ENCODE results near the gene TSSK2.
A peak's percentile ranks its signal among the peaks of the same experiment; 100 is the strongest.
"Not testable (repeated sequence)": the region's sequence is repeated elsewhere in the genome, so short reads cannot be mapped to it uniquely, and the experiment has no call there.

Gene TSSK2

GRCh38 chr22:19130959-19131684 lies at the start of gene TSSK2:
Gene TSSK2 (plus strand): TSS chr22:19131308. CDS start chr22:19131400, 92 bp downstream.
- no peak for DNase-seq (ENCODE audit: low read depth)

DNA sequence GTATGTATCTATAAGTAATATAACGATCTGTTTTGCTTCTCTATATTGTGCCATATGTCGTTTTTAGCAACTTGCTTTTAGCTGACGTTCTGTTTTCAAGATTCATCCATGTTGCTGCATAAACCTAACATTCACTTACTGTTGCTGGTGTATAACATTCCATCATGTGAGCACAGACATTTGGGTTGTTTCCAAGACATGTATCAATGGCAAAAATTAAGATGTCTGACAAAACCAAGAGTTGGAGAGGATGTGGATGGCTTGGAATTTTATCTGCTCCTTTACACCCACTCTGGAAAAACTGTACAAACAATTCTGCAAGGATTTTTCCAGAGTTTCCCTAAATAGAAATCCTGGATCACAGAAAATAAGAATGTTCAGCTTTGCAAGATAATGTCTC lies 49.8 kb upstream of the TSSK2 start:
- no peak for DNase-seq (ENCODE audit: low read depth)

GRCh38 chr22:19082101-19082500 lies 49.0 kb upstream of the TSSK2 start:
- no peak for DNase-seq (ENCODE audit: low read depth)

GRCh38 chr22:19082793-19083192 lies 48.3 kb upstream of the TSSK2 start:
- DNase-seq (ENCODE audit: low read depth): no peak

DNA sequence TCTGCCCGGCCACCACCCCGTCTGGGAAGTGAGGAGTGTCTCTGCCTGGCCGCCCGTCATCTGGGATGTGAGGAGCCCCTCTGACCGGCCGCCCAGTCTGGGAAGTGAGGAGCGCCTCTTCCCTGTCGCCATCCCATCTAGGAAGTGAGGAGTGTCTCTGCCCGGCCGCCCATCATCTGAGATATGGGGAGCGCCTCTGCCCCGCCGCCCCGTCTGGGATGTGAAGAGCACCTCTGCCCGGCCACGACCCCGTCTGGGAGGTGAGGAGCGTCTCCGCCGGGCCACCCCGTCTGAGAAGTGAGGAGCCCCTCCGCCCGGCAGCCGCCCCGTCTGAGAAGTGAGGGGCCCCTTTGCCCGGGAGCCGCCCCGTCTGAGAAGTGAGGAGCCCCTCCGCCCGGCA lies 47.0 kb upstream of the TSSK2 start:
- not testable (repeated sequence) for DNase-seq (ENCODE audit: low read depth)

- not testable (repeated sequence) for DNase-seq (ENCODE audit: low read depth)
Observed at GRCh38 chr22:19084586-19084985, 46.5 kb upstream of the TSSK2 start.

GRCh38 chr22:19085233-19085718 lies 45.8 kb upstream of the TSSK2 start:
- DNase-seq (ENCODE audit: low read depth): peak; percentile 43

DNA sequence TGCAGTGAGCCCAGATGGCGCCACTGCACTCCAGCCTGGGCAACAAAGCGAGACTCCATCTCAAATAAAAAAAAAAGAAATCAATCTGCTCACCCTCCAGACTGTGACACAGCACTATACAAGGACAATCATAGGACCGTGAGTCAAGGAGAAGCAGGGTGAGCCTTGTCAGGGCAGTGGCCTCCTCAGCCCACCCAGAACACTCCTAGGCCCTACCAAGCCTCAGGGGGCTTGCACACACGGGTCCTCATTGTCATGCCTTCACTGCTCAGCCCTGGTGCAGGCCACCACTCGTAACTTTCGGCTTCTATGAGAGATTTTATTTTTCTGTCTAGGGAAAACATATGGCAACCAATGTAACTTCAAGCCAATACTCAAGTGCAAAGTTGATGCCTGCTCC lies 44.7 kb upstream of the TSSK2 start:
- no peak for DNase-seq (ENCODE audit: low read depth)

DNA sequence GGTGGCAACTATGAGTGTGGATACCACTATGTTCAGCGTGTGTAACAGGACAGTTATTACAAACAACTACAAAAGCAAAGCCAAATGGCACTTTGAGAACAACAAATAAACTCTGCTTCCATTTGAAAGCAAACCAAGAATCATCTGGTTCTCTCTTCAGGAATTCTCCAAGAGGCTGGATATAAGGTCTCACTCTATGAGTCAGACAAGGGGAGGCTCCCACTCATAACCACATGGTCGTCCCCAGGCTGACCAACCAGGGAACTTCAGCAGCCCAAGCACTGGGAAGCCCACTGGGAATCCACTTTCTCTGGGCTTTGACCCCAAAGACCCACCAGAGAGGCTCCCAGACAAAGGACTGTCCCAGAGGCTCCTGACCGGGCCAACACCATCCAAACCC lies 44.2 kb upstream of the TSSK2 start:
- DNase-seq (ENCODE audit: low read depth): peak; percentile 61

DNA sequence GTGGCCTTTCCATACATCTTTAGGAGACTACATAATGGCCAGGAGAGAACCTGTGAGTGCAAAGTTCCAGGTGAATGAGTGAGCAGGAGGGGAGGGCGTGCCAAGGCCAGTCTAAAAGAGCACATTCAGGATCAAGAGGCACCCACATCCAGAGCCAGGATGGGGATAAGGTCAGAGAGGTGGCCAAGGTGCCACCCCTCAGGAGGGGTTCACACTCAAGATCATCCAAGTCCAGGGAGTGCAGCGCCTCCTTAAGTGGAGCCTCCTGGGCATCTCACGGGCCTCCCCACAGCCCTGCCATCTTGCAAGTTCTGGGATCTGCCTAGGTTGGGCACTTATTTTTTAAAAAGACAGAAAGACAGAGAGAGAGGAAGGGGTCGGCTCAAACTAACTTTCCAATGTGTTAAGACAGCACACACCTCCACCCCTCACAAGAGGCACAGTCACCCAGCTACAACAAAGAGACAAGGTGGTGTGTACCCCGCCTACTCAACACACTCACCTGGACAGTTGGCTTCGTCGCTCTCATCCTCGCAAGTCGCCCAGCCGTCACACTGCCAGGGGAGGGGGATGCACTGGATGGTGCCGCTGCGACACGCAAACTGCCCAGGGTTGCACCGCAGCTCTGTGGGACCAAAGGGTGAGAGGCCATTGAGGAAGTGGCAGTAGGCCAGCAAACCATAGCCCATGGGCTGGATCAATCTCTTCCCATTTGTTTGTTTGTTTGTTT lies 42.1 kb upstream of the TSSK2 start:
- no peak for DNase-seq (ENCODE audit: low read depth)

DNA sequence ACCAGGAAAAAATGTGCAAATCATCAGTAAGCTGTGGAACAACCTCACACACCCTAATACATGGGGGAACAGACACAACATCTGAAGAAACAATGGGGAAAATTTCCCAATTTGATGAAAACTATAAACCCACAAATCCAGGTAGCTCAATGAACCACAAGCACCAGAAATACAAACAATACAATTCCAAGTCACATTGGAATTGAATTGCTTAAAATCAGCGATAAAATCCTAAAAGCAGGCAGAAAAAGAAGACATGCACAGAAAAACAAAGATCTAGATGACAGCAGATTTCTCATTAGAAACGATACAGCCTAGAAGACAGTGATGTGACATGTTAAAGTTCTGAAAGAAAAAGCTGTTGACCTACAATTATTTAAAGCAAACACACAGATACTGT lies 40.9 kb upstream of the TSSK2 start:
- no peak for DNase-seq (ENCODE audit: low read depth)

DNA sequence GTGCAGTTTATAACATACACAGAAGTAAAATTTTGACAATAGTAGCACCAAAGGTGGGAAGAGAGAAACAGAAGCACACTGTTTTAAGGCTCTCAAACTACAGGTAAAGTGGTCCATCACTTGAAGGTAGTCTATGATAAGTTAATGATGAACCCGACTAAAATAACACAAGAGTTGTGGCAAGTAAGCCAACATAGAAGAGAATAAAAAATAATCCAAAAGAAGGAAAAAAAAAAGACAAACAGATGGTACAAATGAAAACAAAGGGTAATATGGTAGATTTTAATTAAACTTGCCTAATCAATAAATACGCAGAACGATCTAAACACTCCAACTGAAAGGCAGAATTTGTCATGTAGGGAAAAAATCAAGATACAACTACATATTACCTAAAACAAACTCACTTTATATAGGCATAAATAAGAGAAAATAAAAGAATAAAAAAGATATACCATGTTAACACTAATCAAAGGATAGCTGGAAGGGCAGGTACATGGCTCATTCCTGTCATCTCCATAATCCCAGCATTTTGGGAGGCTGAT lies 40.5 kb upstream of the TSSK2 start:
- DNase-seq (ENCODE audit: low read depth): no peak

DNA sequence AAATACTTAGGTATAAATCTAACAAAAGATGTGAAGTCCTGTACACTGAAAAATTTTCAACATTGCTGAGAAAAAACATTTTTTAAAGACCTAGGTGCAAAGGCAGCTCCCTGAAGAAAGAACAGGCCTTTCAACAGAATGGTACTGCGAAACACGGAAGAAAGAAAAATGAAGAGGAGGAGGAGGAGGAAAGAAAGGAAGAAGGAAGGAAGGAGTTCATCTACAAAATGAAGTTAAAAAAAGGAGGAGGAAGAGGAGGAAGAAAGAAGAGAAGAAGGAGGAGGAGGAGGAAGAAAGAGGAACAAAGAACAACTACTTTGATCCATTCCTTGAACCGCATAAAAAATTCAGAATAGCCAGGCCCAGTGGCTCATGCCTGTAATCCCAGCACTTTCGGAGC lies 38.4 kb upstream of the TSSK2 start:
- no peak for DNase-seq (ENCODE audit: low read depth)

DNA sequence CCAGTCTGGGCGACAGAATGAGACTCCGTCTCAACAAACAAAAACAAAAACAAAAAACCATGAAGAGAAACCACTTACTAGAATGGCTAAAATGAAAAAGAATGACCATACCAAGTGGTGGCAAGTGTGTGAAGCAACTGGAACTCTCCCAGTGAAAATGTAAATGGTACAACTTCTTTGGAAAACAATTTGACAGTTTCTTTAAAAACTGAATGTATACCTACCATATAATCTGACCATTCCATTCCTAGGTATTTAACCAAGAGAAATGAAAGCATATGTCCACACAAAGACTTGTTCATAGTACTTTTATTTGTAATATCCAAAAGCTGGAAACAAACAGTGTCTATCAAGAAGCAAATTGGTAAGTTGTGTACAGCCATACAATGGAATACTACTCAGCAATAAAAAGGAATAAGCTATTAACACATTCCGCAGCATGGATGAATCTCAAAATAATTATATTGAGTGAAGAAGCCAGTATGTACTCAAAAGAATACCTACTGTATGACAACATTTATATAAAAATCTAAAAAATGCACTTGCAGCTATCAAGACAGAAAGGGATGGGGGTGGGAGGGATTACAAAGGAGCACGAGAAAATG lies 36.6 kb upstream of the TSSK2 start:
- no peak for DNase-seq (ENCODE audit: low read depth)

DNA sequence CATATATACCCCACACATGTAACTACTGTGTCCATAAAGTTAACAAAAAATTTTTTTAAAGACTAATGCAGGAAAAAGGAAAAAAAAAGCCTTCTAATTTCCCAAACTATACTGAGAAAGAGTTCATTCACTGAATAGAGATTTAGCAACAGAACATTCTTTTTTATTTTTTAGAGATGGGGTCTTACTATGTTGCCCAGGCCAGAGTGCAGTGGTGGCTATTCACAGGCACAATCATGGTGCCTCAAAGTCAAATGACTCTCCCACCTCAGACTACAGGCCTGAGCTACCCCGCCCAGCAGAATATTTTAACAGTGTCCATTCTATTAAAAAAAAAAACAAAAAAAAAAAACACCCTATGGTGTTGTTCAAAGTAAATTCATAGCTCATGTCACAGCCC lies 34.6 kb upstream of the TSSK2 start:
- DNase-seq (ENCODE audit: low read depth): no peak

DNA sequence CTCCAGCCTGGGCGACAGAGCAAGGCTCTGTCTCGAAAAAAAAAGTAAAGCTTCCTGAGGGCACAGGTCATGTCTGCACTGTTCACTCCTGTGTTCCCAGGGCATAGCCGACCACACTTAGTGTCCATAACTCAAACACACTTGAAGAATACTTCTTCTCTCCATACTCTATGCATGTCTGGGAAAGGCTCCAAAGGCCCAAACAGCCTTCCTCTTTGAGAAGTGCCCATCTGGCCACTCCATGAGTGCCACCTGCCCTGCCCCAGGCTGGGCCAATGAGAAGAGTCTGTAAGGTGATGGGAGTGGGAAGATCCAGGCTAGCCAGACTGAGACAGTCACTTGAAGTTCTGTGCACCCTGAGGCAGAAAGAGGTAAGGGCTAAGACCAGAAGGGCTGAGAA lies 33.6 kb upstream of the TSSK2 start:
- DNase-seq (ENCODE audit: low read depth): no peak

GRCh38 chr22:19098157-19098556 lies 33.0 kb upstream of the TSSK2 start:
- DNase-seq (ENCODE audit: low read depth): no peak

- DNase-seq (ENCODE audit: low read depth): peak; percentile 12
Observed at GRCh38 chr22:19103880-19104821, 27.0 kb upstream of the TSSK2 start.

DNA sequence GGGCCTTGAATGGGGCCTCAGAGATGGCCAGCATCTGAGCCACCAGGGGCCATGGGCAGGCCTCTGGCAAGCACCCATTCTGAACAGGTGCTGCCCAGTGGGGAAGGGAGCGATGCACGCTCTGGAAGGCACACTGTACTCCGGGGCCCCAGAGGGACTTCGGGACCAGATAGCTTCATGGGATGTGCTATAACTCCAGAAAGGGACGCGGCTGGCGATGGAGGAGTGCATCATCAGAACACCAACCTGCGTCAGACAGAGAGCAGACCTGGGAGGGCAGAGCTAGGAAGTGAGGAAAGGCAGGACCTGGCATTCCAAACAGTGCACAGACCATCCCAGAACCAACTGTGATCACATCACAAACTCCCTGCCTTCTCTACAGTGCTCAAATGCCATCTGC lies 25.7 kb upstream of the TSSK2 start:
- DNase-seq (ENCODE audit: low read depth): no peak

DNA sequence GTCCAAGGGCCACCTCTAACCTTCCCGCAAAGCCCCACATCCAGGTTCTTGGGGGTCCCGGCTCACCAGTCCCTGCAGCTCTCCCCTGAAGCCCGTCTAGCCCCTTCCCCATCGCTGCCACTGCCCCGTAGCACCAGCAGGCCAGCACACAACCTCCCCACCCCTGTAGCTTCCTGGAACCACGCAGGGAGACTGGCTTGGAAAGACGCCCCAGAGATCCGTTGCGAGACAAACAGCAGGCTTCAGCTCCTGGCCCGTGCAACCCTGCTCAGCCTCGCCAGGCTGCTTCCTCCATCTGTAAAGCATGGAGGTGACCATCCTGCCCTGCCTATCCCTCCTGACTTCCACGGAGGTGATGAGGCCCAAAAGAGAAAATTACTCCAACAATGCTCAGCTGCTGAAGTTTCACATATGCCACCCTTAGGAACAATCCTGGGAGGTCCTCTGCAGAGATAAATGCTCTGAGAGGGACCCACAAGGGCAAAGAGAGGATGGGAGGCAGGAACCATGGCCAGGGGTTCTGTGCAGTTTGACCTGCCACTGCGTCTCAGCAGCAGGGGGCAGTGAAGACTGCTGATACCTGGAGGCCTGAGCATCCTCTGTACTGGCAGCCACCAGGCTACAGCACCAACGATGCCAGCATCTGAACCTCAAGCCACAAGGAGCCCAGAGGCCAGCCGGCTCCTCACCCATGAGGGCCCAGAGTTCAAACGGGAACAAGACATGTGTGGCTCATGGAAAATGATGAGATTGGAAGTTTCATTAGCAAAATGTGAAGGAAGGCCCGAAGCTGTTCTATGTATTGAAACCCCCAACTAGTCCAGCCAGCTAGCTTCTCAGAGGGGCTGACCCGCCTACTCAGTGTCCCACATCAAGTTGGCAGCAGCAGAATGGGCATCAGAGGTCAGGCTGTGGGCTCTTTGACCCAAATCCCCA lies 25.0 kb upstream of the TSSK2 start:
- DNase-seq (ENCODE audit: low read depth): no peak

Data from EH (cell line).